ENCODE results near the gene JAKMIP2.

DNA sequence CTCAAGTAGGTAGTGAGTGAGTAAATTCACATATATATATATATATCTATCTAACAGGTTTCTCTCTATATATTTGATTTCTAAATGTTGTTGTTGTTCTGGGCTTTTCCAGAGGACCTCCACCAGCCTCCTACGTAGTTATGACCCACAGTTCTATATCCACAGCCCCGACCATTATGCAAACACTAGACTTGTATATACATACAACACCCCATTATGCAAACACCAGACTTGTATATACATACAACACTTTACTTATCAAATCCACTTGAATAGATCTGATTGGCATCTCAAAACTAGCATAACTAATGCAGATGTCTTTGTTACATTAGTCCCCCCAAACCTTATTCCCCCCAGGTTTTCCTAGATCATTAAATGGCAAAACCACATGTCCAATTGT, 108.7 kb downstream of the JAKMIP2 start:
- TF ChIP-seq, protein P1, sequence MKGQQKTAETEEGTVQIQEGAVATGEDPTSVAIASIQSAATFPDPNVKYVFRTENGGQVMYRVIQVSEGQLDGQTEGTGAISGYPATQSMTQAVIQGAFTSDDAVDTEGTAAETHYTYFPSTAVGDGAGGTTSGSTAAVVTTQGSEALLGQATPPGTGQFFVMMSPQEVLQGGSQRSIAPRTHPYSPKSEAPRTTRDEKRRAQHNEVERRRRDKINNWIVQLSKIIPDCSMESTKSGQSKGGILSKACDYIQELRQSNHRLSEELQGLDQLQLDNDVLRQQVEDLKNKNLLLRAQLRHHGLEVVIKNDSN (IDR thresholded peaks at IDR 0.05; ENCODE audit: borderline replicate concordance, extremely low read length, insufficient read depth, low read depth, low read length): no peak
- TF ChIP-seq EZH2 (IDR thresholded peaks at IDR 0.05; ENCODE audit: borderline replicate concordance, control insufficient read depth, low read depth, low read length) (no peak), POLR2A (IDR thresholded peaks at IDR 0.05; ENCODE audit: low read depth, low read length) (no peak), BHLHE40 (IDR thresholded peaks at IDR 0.05; ENCODE audit: borderline replicate concordance in 1 of 2, low read depth in 2 of 2, low read length in 1 of 2) (no peak), ZZZ3 (IDR thresholded peaks at IDR 0.05; ENCODE audit: control insufficient read depth, insufficient read length, low read depth) (no peak), EGR1 (IDR thresholded peaks at IDR 0.05; ENCODE audit: borderline replicate concordance in 1 of 2, low read depth in 2 of 2, low read length in 2 of 2) (no peak), TAF1 (IDR thresholded peaks at IDR 0.05; ENCODE audit: borderline replicate concordance, low read depth, low read length) (no peak), JUNB (IDR thresholded peaks at IDR 0.05) (no peak), HDGF (IDR thresholded peaks at IDR 0.05) (no peak), ASH2L (IDR thresholded peaks at IDR 0.05; ENCODE audit: borderline replicate concordance, low read depth) (no peak)
- TF ChIP-seq, protein P2, sequence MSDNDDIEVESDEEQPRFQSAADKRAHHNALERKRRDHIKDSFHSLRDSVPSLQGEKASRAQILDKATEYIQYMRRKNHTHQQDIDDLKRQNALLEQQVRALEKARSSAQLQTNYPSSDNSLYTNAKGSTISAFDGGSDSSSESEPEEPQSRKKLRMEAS (IDR thresholded peaks at IDR 0.05; ENCODE audit: low read depth, low read length): no peak
- TF ChIP-seq, protein P3, sequence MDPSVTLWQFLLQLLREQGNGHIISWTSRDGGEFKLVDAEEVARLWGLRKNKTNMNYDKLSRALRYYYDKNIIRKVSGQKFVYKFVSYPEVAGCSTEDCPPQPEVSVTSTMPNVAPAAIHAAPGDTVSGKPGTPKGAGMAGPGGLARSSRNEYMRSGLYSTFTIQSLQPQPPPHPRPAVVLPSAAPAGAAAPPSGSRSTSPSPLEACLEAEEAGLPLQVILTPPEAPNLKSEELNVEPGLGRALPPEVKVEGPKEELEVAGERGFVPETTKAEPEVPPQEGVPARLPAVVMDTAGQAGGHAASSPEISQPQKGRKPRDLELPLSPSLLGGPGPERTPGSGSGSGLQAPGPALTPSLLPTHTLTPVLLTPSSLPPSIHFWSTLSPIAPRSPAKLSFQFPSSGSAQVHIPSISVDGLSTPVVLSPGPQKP (IDR thresholded peaks at IDR 0.05; ENCODE audit: low read depth, low read length): no peak
- TF ChIP-seq, protein P4, sequence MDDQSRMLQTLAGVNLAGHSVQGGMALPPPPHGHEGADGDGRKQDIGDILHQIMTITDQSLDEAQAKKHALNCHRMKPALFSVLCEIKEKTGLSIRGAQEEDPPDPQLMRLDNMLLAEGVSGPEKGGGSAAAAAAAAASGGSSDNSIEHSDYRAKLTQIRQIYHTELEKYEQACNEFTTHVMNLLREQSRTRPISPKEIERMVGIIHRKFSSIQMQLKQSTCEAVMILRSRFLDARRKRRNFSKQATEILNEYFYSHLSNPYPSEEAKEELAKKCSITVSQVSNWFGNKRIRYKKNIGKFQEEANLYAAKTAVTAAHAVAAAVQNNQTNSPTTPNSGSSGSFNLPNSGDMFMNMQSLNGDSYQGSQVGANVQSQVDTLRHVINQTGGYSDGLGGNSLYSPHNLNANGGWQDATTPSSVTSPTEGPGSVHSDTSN (IDR thresholded peaks at IDR 0.05; ENCODE audit: insufficient replicate concordance, low read depth, low read length): no peak
- TF ChIP-seq, protein P5, sequence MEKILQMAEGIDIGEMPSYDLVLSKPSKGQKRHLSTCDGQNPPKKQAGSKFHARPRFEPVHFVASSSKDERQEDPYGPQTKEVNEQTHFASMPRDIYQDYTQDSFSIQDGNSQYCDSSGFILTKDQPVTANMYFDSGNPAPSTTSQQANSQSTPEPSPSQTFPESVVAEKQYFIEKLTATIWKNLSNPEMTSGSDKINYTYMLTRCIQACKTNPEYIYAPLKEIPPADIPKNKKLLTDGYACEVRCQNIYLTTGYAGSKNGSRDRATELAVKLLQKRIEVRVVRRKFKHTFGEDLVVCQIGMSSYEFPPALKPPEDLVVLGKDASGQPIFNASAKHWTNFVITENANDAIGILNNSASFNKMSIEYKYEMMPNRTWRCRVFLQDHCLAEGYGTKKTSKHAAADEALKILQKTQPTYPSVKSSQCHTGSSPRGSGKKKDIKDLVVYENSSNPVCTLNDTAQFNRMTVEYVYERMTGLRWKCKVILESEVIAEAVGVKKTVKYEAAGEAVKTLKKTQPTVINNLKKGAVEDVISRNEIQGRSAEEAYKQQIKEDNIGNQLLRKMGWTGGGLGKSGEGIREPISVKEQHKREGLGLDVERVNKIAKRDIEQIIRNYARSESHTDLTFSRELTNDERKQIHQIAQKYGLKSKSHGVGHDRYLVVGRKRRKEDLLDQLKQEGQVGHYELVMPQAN (conservative IDR thresholded peaks at IDR 0.05): no peak

All from GM12878 (cell line).